ENCODE measurements around the gene ZBTB25. TPM values are rescaled to one million over a fixed set of nuclear protein-coding genes. Genes with fewer than 3 reads are reported as not detected.

Gene ZBTB25
- total RNA-seq, 2 experiments from 2014 or later = 24.0 to 26.0 TPM

GRCh38 chr14:64474041-64474440 lies 29.6 kb downstream of the ZBTB25 start:
- Mint-ChIP-seq H3K27ac (no peak overlapping the region), H3K36me3 (peaks cover 9% of the 10 kb centered on the region), H3K9me3 (no peaks in the 10 kb centered on the region), H3K4me1 (peaks cover 30% of the 10 kb centered on the region), H3K4me3 (no peak overlapping the region), H3K27me3 (no peaks in the 10 kb centered on the region)
- no peak for DNase-seq

GRCh38 chr14:64468451-64468850 lies 35.2 kb downstream of the ZBTB25 start:
- no peak for DNase-seq
- Mint-ChIP-seq H3K27me3 (no peaks in the 10 kb centered on the region), H3K27ac (no peak overlapping the region), H3K4me1 (peaks cover 49% of the 10 kb centered on the region), H3K9me3 (no peaks in the 10 kb centered on the region), H3K4me3 (no peak overlapping the region), H3K36me3 (peaks cover 7% of the 10 kb centered on the region)

- H3K27me3 Mint-ChIP-seq = no peaks in the 10 kb centered on the region
- no peak overlapping the region for H3K27ac Mint-ChIP-seq
- no peak for DNase-seq
- H3K36me3 Mint-ChIP-seq = peaks cover 7% of the 10 kb centered on the region
- H3K4me1 Mint-ChIP-seq = peaks cover 48% of the 10 kb centered on the region
- H3K4me3 Mint-ChIP-seq = no peak overlapping the region
- H3K9me3 Mint-ChIP-seq = no peaks in the 10 kb centered on the region
These were observed 36.1 kb downstream of the ZBTB25 start for GRCh38 chr14:64467566-64467965.

- peaks cover 48% of the 10 kb centered on the region for H3K4me1 Mint-ChIP-seq
These were observed 36.5 kb downstream of the ZBTB25 start for GRCh38 chr14:64467101-64467500.

GRCh38 chr14:64465831-64466554 lies 37.6 kb downstream of the ZBTB25 start:
- Mint-ChIP-seq H3K9me3 (no peaks in the 10 kb centered on the region), H3K4me1 (peaks cover 42% of the 10 kb centered on the region), H3K27ac (peak overlapping the region; percentile 74), H3K36me3 (peaks cover 7% of the 10 kb centered on the region), H3K4me3 (peak overlapping the region; percentile 78), H3K27me3 (no peaks in the 10 kb centered on the region)
- no peak for DNase-seq

More at GRCh38 chr14:64467101-64467500, 36.5 kb downstream of the ZBTB25 start:
- DNase-seq = no peak
- H3K9me3 Mint-ChIP-seq = no peaks in the 10 kb centered on the region
- H3K27me3 Mint-ChIP-seq = no peaks in the 10 kb centered on the region
- peaks cover 7% of the 10 kb centered on the region for H3K36me3 Mint-ChIP-seq
- no peak overlapping the region for H3K4me3 Mint-ChIP-seq
- no peak overlapping the region for H3K27ac Mint-ChIP-seq

GRCh38 chr14:64465191-64465822 lies 38.3 kb downstream of the ZBTB25 start, which contains the start of gene AKAP5:
Gene AKAP5, plus strand, starts transcription at chr14:64465499. Its CDS starts 2,896 bp downstream, at chr14:64468395.
- H3K27me3 Mint-ChIP-seq = no peaks in the 10 kb centered on the region
- H3K4me1 Mint-ChIP-seq = peaks cover 42% of the 10 kb centered on the region
- peak within 1 kb of the TSS; percentile 74 for H3K27ac Mint-ChIP-seq
- H3K9me3 Mint-ChIP-seq = no peaks in the 10 kb centered on the region
- H3K36me3 Mint-ChIP-seq = peaks cover 8% of the 10 kb centered on the region
- DNase-seq = peak; percentile 73
- peak within 1 kb of the TSS; percentile 84 for H3K4me3 Mint-ChIP-seq

- DNase-seq = no peak
- Mint-ChIP-seq H3K27me3 (no peaks in the 10 kb centered on the region), H3K27ac (peak overlapping the region; percentile 48), H3K36me3 (peaks cover 13% of the 10 kb centered on the region), H3K4me1 (peaks cover 43% of the 10 kb centered on the region), H3K9me3 (no peaks in the 10 kb centered on the region), H3K4me3 (peak overlapping the region; percentile 84)
These were observed 39.0 kb downstream of the ZBTB25 start for GRCh38 chr14:64464651-64465050.

- H3K27me3 Mint-ChIP-seq = no peaks in the 10 kb centered on the region
- peaks cover 44% of the 10 kb centered on the region for H3K4me1 Mint-ChIP-seq
- DNase-seq = no peak
- no peak overlapping the region for H3K4me3 Mint-ChIP-seq
- H3K36me3 Mint-ChIP-seq = peaks cover 19% of the 10 kb centered on the region
- no peaks in the 10 kb centered on the region for H3K9me3 Mint-ChIP-seq
- H3K27ac Mint-ChIP-seq = no peak overlapping the region
These were observed 39.8 kb downstream of the ZBTB25 start for GRCh38 chr14:64463873-64464272.

- Mint-ChIP-seq H3K4me3 (no peak overlapping the region), H3K27me3 (no peaks in the 10 kb centered on the region), H3K27ac (no peak overlapping the region), H3K9me3 (no peaks in the 10 kb centered on the region), H3K36me3 (peaks cover 24% of the 10 kb centered on the region), H3K4me1 (peaks cover 38% of the 10 kb centered on the region)
- DNase-seq = no peak
These were observed 40.4 kb downstream of the ZBTB25 start for GRCh38 chr14:64463195-64463594.

GRCh38 chr14:64461221-64461620 lies 42.4 kb downstream of the ZBTB25 start:
- H3K36me3 Mint-ChIP-seq = peaks cover 29% of the 10 kb centered on the region
- peaks cover 26% of the 10 kb centered on the region for H3K4me1 Mint-ChIP-seq
- no peak overlapping the region for H3K27ac Mint-ChIP-seq
- H3K9me3 Mint-ChIP-seq = no peaks in the 10 kb centered on the region
- H3K4me3 Mint-ChIP-seq = no peak overlapping the region
- H3K27me3 Mint-ChIP-seq = no peaks in the 10 kb centered on the region
- no peak for DNase-seq

GRCh38 chr14:64459405-64460136 lies 44.1 kb downstream of the ZBTB25 start:
- H3K4me1 Mint-ChIP-seq = peaks cover 20% of the 10 kb centered on the region
- DNase-seq = no peak

GRCh38 chr14:64454671-64455070 lies 49.0 kb downstream of the ZBTB25 start:
- Mint-ChIP-seq H3K27me3 (no peaks in the 10 kb centered on the region), H3K9me3 (no peaks in the 10 kb centered on the region), H3K4me1 (peaks cover 24% of the 10 kb centered on the region), H3K4me3 (no peak overlapping the region), H3K27ac (no peak overlapping the region), H3K36me3 (peaks cover 47% of the 10 kb centered on the region)
- no peak for DNase-seq

More at GRCh38 chr14:64459405-64460136, 44.1 kb downstream of the ZBTB25 start:
- Mint-ChIP-seq H3K36me3 (peaks cover 30% of the 10 kb centered on the region), H3K27me3 (no peaks in the 10 kb centered on the region), H3K9me3 (no peaks in the 10 kb centered on the region), H3K4me3 (no peak overlapping the region), H3K27ac (peak overlapping the region; percentile 9)

GRCh38 chr14:64450255-64450654 lies 53.4 kb downstream of the ZBTB25 start:
- no peaks in the 10 kb centered on the region for H3K9me3 Mint-ChIP-seq
- peaks cover 34% of the 10 kb centered on the region for H3K4me1 Mint-ChIP-seq
- peak overlapping the region; percentile 43 for H3K4me3 Mint-ChIP-seq
- peaks cover 51% of the 10 kb centered on the region for H3K36me3 Mint-ChIP-seq
- peak; percentile 25 for DNase-seq
- no peaks in the 10 kb centered on the region for H3K27me3 Mint-ChIP-seq
- H3K27ac Mint-ChIP-seq = peak overlapping the region; percentile 91

GRCh38 chr14:64447876-64448670 lies 55.6 kb downstream of the ZBTB25 start:
- Mint-ChIP-seq H3K27me3 (no peaks in the 10 kb centered on the region), H3K9me3 (no peaks in the 10 kb centered on the region), H3K36me3 (peaks cover 53% of the 10 kb centered on the region), H3K27ac (peak overlapping the region; percentile 59), H3K4me1 (peaks cover 50% of the 10 kb centered on the region), H3K4me3 (no peak overlapping the region)
- peak; percentile 25 for DNase-seq
